Fibroblast of lung (primary cell): ENCODE results near the gene KIRREL3.

Experiments
- CTCF ChIP-seq, 2 donors: IDR thresholded peaks in 1 of 2; conservative IDR thresholded peaks in 1 of 2; 1 replicate in 1 of 2; 2 replicates in 1 of 2; pipeline ENCODE4 v1.5.1; 2011 to 2012; ENCODE audit warnings: low read length in 2 of 2, control low read depth in 1 of 2, inconsistent platforms in 1 of 2, low read depth in 1 of 2, mild to moderate bottlenecking in 1 of 2
- EZH2 ChIP-seq: IDR thresholded peaks from 2 replicates; pipeline ENCODE4 v1.5.1; 2012; ENCODE audit warnings: low read length, control low read depth, mild to moderate bottlenecking; ENCODE audit errors: missing control alignments

- no peak for TF ChIP-seq EZH2
- TF ChIP-seq CTCF (conservative IDR thresholded peaks at IDR 0.05 in 1 of 2, IDR thresholded peaks at IDR 0.05 in 1 of 2; ENCODE audit: low read depth in 1 of 2, low read length in 2 of 2), result no peak
Observed at GRCh38 chr11:126451211-126451802, 549.3 kb downstream of the KIRREL3 start.
